Measurements from ENCODE around the gene PPIL1. TPM values are rescaled to one million over a fixed set of nuclear protein-coding genes. Genes with fewer than 3 reads are reported as not detected.

The PPIL1 gene
- total and polyA plus RNA-seq, 2 of the 4 experiments (the other 2 are of a cell fraction) = 28.4 to 58.4 TPM

DNA sequence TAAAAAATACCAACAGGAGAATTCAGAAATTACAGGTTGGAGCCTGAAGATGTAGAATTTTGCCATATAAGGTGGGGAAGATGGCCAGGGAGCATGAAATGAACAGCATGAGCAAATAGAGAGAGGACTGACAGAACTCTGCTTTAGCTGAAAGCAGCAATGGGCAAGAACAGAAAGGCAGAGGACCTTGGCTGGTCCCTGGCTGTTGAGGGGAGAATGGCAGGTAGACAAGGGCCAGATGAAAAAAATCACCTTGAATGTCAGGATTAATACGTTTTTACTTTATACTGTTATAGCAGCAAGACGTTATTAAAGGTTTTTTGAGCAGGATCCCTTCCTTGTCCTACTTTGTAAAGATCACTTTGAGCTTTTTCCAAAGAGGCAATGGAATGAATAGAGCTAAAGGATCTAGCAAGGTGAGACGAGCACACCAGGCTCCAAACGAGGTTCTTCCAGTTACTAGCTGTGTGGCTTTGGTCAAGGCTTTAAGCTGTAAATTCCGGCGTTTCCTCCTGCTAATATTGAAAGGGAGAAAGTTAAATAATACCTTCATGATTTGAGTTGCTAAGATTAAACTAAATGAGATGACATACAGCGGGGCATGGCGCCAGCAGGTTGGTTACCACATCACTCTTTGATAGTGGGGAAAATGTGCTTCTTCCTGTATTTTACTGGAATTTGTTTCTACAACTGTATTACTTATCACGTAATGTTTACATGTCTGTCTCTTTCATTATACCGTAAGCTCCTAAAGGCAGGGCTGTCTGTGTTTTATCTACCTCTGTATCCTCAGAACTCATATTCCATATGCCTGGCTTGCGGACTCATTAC, 776 bp downstream of the PPIL1 start:
- peak overlapping the region; percentile 60 for H3K4me3 ChIP-seq (ENCODE audit: insufficient read depth, low read depth, low read length)
- peak overlapping the region; percentile 8; the same call in 1 of the 2 replicates for H3K18ac ChIP-seq (ENCODE audit: low read depth, low read length)
- peak overlapping the region; percentile 99 for H3K56ac ChIP-seq (ENCODE audit: extremely low read depth, insufficient read depth, low read length)
- peak overlapping the region; percentile 98; the same call in 1 of the 3 replicates for H2BK15ac ChIP-seq (ENCODE audit: low read depth, low read length)
- DNase-seq (peak; percentile 35), ATAC-seq (ENCODE audit: low read depth) (no peak; the same call in 1 of the 2 replicates)
- H3K27me3 ChIP-seq (ENCODE audit: control insufficient read depth, insufficient read depth, low read length) = no peaks in the 10 kb centered on the region
- peak overlapping the region; percentile 95 for H3K9ac ChIP-seq (ENCODE audit: low read depth, low read length)
- CTCF ChIA-PET = interaction anchor here (0.6 to 1.8 kb wide), 6 partner anchors 11 to 839 kb away, joined by 3 to 8 read pairs (median 4); no protein-coding TSS in a partner anchor
- in situ Hi-C loops (cut with MboI; ENCODE audit: low sequenced_read_pairs) (no loop called here), dilution Hi-C loops (cut with HindIII; ENCODE audit: low sequenced_read_pairs, unreplicated experiment) (no loop called here), intact Hi-C loops (cut with micrococcal nuclease) (loop anchor here (2.0 kb wide), 1 partner anchor 107 kb away; no protein-coding TSS in a partner anchor)
- H3K27ac ChIP-seq (ENCODE audit: insufficient read depth, low read length) = peak overlapping the region; percentile 89
- H4K5ac ChIP-seq (ENCODE audit: low read depth, low read length) = peak overlapping the region; percentile 53
- H2BK20ac ChIP-seq (ENCODE audit: low read depth, low read length) = peak overlapping the region; percentile 44; the same call in 1 of the 2 replicates
- POLR2A ChIA-PET (ENCODE audit: unreplicated experiment) = interaction anchor here (0.6 kb wide), 1 partner anchor 115 kb away, joined by 3 read pairs; no protein-coding TSS in a partner anchor
- peaks cover 25 to 35% of the 10 kb centered on the region in 2 experiments for H3K79me1 ChIP-seq (ENCODE audit: low read depth in 1 of 2, low read length in 2 of 2)
- H2AK5ac ChIP-seq (ENCODE audit: low read depth, low read length) = peak overlapping the region; percentile 79
- H2AFZ ChIP-seq (replicated peaks; ENCODE audit: low read length, poor library complexity) = peak overlapping the region; percentile 93
- peaks cover 4% of the 10 kb centered on the region for H3K36me3 ChIP-seq (ENCODE audit: control insufficient read depth, insufficient read depth, low read length)
- peaks cover 4% of the 10 kb centered on the region for H3K4me1 ChIP-seq (ENCODE audit: control insufficient read depth, insufficient read depth, low read length)
- H2AK9ac ChIP-seq (replicated peaks; ENCODE audit: low read depth, low read length, poor library complexity) = peak overlapping the region; percentile 50
- peak overlapping the region; percentile 96; the same call in 1 of the 2 replicates for H3K23ac ChIP-seq (ENCODE audit: low read depth, low read length)
- H2BK5ac ChIP-seq (ENCODE audit: low read depth, low read length, poor library complexity, severe bottlenecking) = peak overlapping the region; percentile 86
- TF ChIP-seq RAD21 (IDR thresholded peaks at IDR 0.05; ENCODE audit: low read length) (0 out of 2 replicates have a peak, but pooled peaks have one; percentile 19), POLR2A (IDR thresholded peaks at IDR 0.05; ENCODE audit: low read depth, low read length) (no peak), CEBPB (IDR thresholded peaks at IDR 0.05; ENCODE audit: low read depth, low read length) (peak; percentile 32; the same call in 1 of the 2 replicates)
- TF ChIP-seq, protein P1, sequence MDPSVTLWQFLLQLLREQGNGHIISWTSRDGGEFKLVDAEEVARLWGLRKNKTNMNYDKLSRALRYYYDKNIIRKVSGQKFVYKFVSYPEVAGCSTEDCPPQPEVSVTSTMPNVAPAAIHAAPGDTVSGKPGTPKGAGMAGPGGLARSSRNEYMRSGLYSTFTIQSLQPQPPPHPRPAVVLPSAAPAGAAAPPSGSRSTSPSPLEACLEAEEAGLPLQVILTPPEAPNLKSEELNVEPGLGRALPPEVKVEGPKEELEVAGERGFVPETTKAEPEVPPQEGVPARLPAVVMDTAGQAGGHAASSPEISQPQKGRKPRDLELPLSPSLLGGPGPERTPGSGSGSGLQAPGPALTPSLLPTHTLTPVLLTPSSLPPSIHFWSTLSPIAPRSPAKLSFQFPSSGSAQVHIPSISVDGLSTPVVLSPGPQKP (IDR thresholded peaks at IDR 0.05; ENCODE audit: borderline replicate concordance, low read depth, low read length) = no peak
- no TSS peak for BruUV-seq (replicated peaks)
- no peaks in the 10 kb centered on the region for H4K20me1 ChIP-seq (ENCODE audit: insufficient read depth, low read length)
- peak overlapping the region; percentile 72 for H3K4me2 ChIP-seq (ENCODE audit: low read depth, low read length)
- no CpG with 5 or more reads among the region's 11 CpGs for WGBS, 2 experiments (ENCODE audit: extremely low coverage in 2 of 2, insufficient read length in 1 of 2)
- H4K8ac ChIP-seq (ENCODE audit: low read depth in 2 of 2, low read length in 2 of 2) = peak overlapping the region; percentile 90 to 100
- no peaks in the 10 kb centered on the region for H3K9me3 ChIP-seq (ENCODE audit: control insufficient read depth, insufficient read depth, low read length)
- H3K4ac ChIP-seq (ENCODE audit: low read depth, low read length) = peak overlapping the region; percentile 100
- 0 out of 2 replicates have a peak, but pooled peaks cover 6% of the 10 kb centered on the region for H3K9me1 ChIP-seq (ENCODE audit: insufficient read depth, low read length)
- H2BK120ac ChIP-seq (ENCODE audit: low read depth, low read length) = peak overlapping the region; percentile 98; the same call in 1 of the 2 replicates
- peak overlapping the region; percentile 100 for H3K14ac ChIP-seq (replicated peaks; ENCODE audit: low read depth, low read length)
- H4K91ac ChIP-seq (ENCODE audit: insufficient read depth, low read depth, low read length) = peak overlapping the region; percentile 99

Data from IMR-90 (cell line).